Lower lobe of right lung (tissue), 2 donors: ENCODE data around the gene ZNF575. TPM values are rescaled to one million over a fixed set of nuclear protein-coding genes. Genes with fewer than 3 reads are reported as not detected.

Experiments used
- ATAC-seq, 2 donors: fragments of 200-7000 bp; cut with Tn5 transposase; one replicate each; pipeline ENCODE4 v1.9.1; 2020 to 2022; ENCODE audit warnings: mild to moderate bottlenecking in 2 of 2, moderate library complexity in 2 of 2
- DNase-seq: peaks from one replicate; pipeline ENCODE4 v3.0.0-alpha.2; 2020
- H3K27ac ChIP-seq: fragments of 200-600 bp; one replicate; pipeline ENCODE4 v1.8.0; 2022
- H3K27me3 ChIP-seq: fragments of 200-600 bp; one replicate; pipeline ENCODE4 v1.8.0; 2022; ENCODE audit warnings: low read depth
- H3K36me3 ChIP-seq: fragments of 200-600 bp; one replicate; pipeline ENCODE4 v1.8.0; 2022; ENCODE audit warnings: mild to moderate bottlenecking
- H3K4me1 ChIP-seq: fragments of 200-600 bp; one replicate; pipeline ENCODE4 v1.8.0; 2022
- H3K4me3 ChIP-seq: fragments of 200-600 bp; one replicate; pipeline ENCODE4 v1.8.0; 2022; ENCODE audit warnings: mild to moderate bottlenecking
- H3K9me3 ChIP-seq: fragments of 200-600 bp; one replicate; pipeline ENCODE4 v1.8.0; 2022
- CTCF ChIP-seq: fragments of 200-600 bp; IDR thresholded peaks from one replicate; pipeline ENCODE4 v1.8.0; 2022; ENCODE audit warnings: antibody characterized with exemption, mild to moderate bottlenecking
- intact Hi-C: fragments of 100-400 bp; cut with DNase I; formaldehyde crosslinking; loops from one replicate; pipeline ENCODE4 v1.11.0; 2022
- long read RNA-seq: library from polyadenylated mRNA; unstranded; transcript quantifications from one replicate; pipeline ENCODE4 v2.0.0, GENCODE V29; 2021
- total RNA-seq: library from RNA; stranded (reverse); fragmentation: NEBNext Ultra II Directional; extraction: Animal tissue kit (Norgen Biotek cat#: 25700); gene quantifications from one replicate; pipeline ENCODE4 v1.2.1, GENCODE V29; 2021
- donor health status: DM: no; HTN: yes; CAD: no; lungs with severe emphysema.

ZNF575 gene
- 2.8 TPM for total RNA-seq
- long read RNA-seq, partial matches to known transcripts: 2 of 6 reads
- long read RNA-seq, other reads (novel, unspliced or antisense): 2 of 6 reads

GRCh38 chr19:43532962-43533545 lies at the start of gene ZNF575:
TSS of gene ZNF575 (plus strand) at chr19:43533188. CDS start at chr19:43534423, 1,235 bp downstream.
- H3K27ac ChIP-seq: peak within 1 kb of the TSS; percentile 89
- H3K4me3 ChIP-seq: peak within 1 kb of the TSS; percentile 71
- H3K9me3 ChIP-seq: no peaks in the 10 kb centered on the region
- no peaks in the 10 kb centered on the region for H3K27me3 ChIP-seq
- peak; percentile 92 for DNase-seq
- peaks cover 16% of the 10 kb centered on the region for H3K4me1 ChIP-seq
- peak; percentile 10 for TF ChIP-seq CTCF
- H3K36me3 ChIP-seq: peaks cover 6% of the 10 kb centered on the region
- peak; percentile 86 to 87 for ATAC-seq
- intact Hi-C loops: no loop called here

GRCh38 chr19:43483281-43483680 lies 49.7 kb upstream of the ZNF575 start:
- no peaks in the 10 kb centered on the region for H3K27me3 ChIP-seq
- no peaks in the 10 kb centered on the region for H3K4me1 ChIP-seq
- no peak overlapping the region for H3K27ac ChIP-seq
- intact Hi-C loops: no loop called here
- H3K36me3 ChIP-seq: no peaks in the 10 kb centered on the region
- TF ChIP-seq CTCF: no peak
- H3K9me3 ChIP-seq: no peaks in the 10 kb centered on the region
- H3K4me3 ChIP-seq: no peak overlapping the region
- ATAC-seq: no peak
- no peak for DNase-seq

- ATAC-seq: peak in 1 of 2 donors; percentile 17
- intact Hi-C loops: no loop called here
- TF ChIP-seq CTCF: no peak
- Histone ChIP-seq H3K27me3 (no peaks in the 10 kb centered on the region), H3K4me3 (no peak overlapping the region), H3K4me1 (no peaks in the 10 kb centered on the region), H3K27ac (no peak overlapping the region), H3K36me3 (no peaks in the 10 kb centered on the region), H3K9me3 (no peaks in the 10 kb centered on the region)
- DNase-seq: no peak
These were observed 47.0 kb upstream of the ZNF575 start for GRCh38 chr19:43485951-43486350.

- Histone ChIP-seq H3K4me3 (no peak overlapping the region), H3K27ac (no peak overlapping the region), H3K27me3 (no peaks in the 10 kb centered on the region), H3K9me3 (no peaks in the 10 kb centered on the region), H3K4me1 (no peaks in the 10 kb centered on the region), H3K36me3 (no peaks in the 10 kb centered on the region)
- no peak for TF ChIP-seq CTCF
- intact Hi-C loops: no loop called here
- no peak for DNase-seq
- peak in 1 of 2 donors; percentile 23 for ATAC-seq
These were observed 46.6 kb upstream of the ZNF575 start for GRCh38 chr19:43486412-43486811.

GRCh38 chr19:43488179-43488578 lies 44.8 kb upstream of the ZNF575 start:
- Histone ChIP-seq H3K27ac (no peak overlapping the region), H3K4me1 (no peaks in the 10 kb centered on the region), H3K27me3 (no peaks in the 10 kb centered on the region), H3K9me3 (no peaks in the 10 kb centered on the region), H3K4me3 (no peak overlapping the region), H3K36me3 (no peaks in the 10 kb centered on the region)
- intact Hi-C loops: no loop called here
- DNase-seq (no peak), ATAC-seq (no peak)
- no peak for TF ChIP-seq CTCF
